GM06990 (cell line): ENCODE results near the gene PMEPA1.

Experiments used
- DNase-seq: peaks from one replicate; pipeline ENCODE4 v3.0.0-alpha.2; 2011; ENCODE audit not compliant: insufficient read length; ENCODE audit errors: extremely low read depth
- H3K27me3 ChIP-seq: replicated peaks from 2 replicates; pipeline ENCODE4 v1.6.0; 2011; ENCODE audit warnings: low read length; ENCODE audit not compliant: control insufficient read depth, insufficient read depth
- H3K36me3 ChIP-seq: 2 replicates; pipeline ENCODE4 v1.5.1; 2011; ENCODE audit warnings: low read length; ENCODE audit not compliant: control insufficient read depth, insufficient read depth
- H3K4me3 ChIP-seq: replicated peaks from 2 replicates; pipeline ENCODE4 v1.5.1; 2011; ENCODE audit warnings: low read depth, mild to moderate bottlenecking, control low read depth, low read length
- TF ChIP-seq, protein P1 (sequence below): IDR thresholded peaks from 2 replicates; pipeline ENCODE4 v1.5.1; 2011; ENCODE audit warnings: low read length, control low read depth, mild to moderate bottlenecking, inconsistent platforms; ENCODE audit not compliant: insufficient read depth, poor library complexity, severe bottlenecking

PMEPA1 gene

DNA sequence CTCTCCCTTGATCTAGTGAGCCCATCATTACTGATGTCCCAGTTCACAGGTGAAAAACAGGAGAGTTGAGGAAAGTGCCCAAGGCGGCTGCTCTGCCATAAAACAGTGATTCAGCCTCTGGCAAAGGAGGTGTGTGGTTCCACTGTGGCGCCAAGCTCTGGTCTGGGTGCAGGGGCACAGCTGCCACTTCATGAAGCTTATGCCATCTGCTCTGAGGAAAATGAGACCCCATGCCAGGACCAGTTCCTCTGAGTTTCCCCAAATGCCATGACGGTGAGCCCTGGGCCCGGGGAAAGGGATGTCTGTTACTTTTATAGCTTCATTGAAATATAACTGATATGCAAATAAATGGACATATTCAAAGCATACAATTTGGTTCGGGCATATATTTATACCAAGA, 55.9 kb downstream of the PMEPA1 start:
- DNase-seq: no peak
- TF ChIP-seq, protein P1, sequence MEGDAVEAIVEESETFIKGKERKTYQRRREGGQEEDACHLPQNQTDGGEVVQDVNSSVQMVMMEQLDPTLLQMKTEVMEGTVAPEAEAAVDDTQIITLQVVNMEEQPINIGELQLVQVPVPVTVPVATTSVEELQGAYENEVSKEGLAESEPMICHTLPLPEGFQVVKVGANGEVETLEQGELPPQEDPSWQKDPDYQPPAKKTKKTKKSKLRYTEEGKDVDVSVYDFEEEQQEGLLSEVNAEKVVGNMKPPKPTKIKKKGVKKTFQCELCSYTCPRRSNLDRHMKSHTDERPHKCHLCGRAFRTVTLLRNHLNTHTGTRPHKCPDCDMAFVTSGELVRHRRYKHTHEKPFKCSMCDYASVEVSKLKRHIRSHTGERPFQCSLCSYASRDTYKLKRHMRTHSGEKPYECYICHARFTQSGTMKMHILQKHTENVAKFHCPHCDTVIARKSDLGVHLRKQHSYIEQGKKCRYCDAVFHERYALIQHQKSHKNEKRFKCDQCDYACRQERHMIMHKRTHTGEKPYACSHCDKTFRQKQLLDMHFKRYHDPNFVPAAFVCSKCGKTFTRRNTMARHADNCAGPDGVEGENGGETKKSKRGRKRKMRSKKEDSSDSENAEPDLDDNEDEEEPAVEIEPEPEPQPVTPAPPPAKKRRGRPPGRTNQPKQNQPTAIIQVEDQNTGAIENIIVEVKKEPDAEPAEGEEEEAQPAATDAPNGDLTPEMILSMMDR: no peak
- Histone ChIP-seq H3K27me3 (no peaks in the 10 kb centered on the region), H3K36me3 (no peaks in the 10 kb centered on the region), H3K4me3 (no peak overlapping the region)

DNA sequence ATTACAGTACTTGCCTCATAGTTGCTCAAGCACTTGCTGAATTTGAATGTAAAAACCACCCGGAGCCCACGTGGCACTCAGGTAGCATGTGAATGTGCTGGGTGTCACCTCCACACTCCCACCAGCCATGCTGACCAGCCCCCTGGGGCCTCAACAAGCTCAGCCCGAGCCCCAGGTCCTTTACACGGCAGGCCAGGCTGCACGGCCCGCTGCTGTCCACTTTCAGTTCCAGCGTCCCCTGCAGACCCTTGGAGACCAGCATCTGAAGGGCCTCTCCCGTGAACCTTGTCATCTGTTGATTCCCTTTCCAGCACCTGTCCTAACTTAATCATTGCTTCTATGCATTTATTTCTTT, 56.3 kb downstream of the PMEPA1 start:
- no peaks in the 10 kb centered on the region for H3K27me3 ChIP-seq
- H3K36me3 ChIP-seq: no peaks in the 10 kb centered on the region
- TF ChIP-seq, protein P1: no peak
- DNase-seq: no peak
- no peak overlapping the region for H3K4me3 ChIP-seq

DNA sequence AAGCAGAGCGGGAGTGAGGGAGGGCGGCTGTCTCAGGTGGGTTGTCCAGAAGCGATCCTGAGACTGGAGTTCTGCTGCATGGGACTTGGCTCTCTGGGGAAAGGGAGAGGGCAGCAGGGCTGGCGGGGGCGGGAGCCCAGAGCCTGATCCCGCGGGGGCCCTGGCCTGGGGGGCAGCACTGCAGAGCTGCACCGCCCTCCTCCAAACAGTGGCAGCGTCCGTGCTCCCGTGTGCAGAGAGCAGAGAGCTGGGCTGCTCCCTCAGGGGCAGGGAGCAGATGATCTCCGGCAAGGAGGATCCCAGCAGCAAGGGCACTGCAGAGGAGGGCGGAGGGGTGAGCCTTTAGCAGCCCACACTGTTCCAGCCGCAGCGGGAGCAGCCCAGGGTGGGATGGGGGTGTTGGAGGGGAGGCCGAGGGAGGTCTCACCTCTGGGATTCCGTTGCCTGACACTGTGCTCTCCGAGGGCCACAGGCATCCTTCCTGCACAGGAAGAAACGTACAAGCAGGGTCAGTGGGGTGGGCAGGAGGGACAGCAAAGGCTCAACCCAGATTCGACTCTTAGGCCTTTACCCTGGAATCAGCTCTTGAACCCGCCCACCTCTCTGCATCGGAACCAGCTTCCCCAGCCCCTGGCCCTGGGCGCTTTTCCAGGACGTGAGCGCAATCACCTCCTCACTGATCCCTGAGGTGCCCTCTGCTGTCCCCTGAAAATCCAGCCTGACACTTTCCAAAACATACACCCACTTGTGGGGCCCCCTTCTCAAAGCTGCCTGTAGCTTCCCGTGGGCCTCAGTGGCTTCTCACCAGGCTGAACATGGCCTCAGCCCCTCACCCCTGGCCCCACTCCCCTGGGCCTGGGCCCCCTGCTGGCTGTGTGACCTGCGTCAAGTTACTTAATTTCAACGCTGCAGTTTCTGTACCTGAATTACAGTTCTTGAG, 56.9 kb downstream of the PMEPA1 start:
- DNase-seq: no peak
- H3K4me3 ChIP-seq: no peak overlapping the region
- TF ChIP-seq, protein P1: peak; percentile 47
- H3K36me3 ChIP-seq: no peaks in the 10 kb centered on the region
- no peaks in the 10 kb centered on the region for H3K27me3 ChIP-seq

DNA sequence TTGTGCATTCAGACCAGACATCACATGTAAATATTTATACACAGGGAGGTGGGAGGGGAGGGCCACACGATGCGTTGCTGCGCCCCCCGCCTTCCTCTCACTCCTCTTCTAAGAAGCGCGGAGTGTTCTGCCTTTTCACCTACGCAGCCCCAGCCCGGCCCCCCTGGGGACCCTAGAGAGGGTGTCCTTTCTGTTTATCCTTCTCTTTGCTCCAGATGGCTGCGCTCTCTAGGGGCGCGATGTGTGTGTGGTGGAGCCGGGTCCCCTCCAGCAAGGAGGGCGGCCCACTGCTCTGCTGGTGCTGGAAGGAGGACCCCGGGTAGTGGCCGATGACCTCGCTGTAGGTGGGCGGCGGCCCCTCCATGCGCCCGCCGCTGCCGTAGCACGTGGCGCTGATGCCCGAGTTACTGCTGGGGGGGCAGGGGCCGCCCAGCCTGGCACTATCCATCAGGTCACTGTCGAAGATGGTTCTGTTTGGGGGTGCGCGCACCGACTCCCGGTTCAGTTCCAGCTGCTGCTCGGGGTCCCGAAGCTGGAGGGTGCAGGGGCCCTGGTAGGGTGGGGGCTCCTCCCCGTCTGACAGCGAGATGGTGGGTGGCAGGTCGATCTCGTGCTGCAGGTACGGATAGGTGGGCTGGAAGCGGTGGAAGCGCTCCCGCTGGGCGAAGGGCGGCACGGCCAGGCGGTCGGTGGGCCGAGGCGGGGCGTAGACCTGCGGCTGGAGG, 57.8 kb downstream of the PMEPA1 start:
- H3K4me3 ChIP-seq: no peak overlapping the region
- no peak for DNase-seq
- TF ChIP-seq, protein P1: no peak
- no peaks in the 10 kb centered on the region for H3K36me3 ChIP-seq
- H3K27me3 ChIP-seq: no peaks in the 10 kb centered on the region

DNA sequence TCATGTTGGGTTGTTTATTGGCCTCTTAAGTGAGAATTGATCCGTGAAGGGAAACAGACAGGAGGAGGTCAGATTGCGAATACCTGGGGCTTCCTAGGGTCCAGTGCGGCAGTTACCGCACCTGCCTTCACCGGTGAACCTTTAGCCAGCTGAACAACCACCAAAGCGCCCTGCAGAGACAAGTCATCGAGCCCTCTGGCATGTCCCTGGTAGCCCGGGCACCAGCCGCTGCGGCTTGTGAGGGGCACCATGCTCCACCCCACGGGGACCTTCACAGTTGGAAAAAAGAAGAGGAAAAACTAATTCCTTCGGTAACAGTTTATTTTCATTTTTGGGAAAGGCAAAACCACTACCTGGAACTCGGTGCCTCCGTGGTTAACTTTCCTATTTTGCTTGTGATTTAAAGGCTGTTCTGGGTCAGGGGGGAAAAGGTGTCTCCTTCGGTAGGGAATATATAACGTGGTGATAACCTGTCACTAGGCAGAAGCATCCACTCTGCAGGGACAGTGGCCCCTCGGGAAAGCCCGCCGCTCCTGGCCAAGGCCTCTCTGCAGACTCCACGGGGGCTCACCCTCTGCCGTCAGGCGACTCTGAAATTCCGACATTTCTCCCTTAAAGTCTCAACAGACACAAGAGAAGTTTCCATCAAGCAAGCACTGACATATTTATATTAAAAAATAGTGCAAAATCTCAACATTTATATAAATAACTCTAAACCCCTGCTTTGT, 58.9 kb downstream of the PMEPA1 start:
- DNase-seq: no peak

More for the DNA sequence above, 58.9 kb downstream of the PMEPA1 start:
- TF ChIP-seq, protein P1: no peak
- H3K27me3 ChIP-seq: no peaks in the 10 kb centered on the region
- no peak overlapping the region for H3K4me3 ChIP-seq
- no peaks in the 10 kb centered on the region for H3K36me3 ChIP-seq
